ENCODE results near the gene CEACAM5. TPM values are rescaled to one million over a fixed set of nuclear protein-coding genes. Genes with fewer than 3 reads are reported as not detected.
"Not testable (repeated sequence)": the region's sequence is repeated elsewhere in the genome, so short reads cannot be mapped to it uniquely, and the experiment has no call there.

Gene CEACAM5
- total RNA-seq, 2 donors from 2014 or later = 2,196 to 2,217 TPM

GRCh38 chr19:41741244-41741554, 32.8 kb downstream of the CEACAM5 start:
- H3K9me3 ChIP-seq = no peaks in the 10 kb centered on the region
- peak overlapping the region; percentile 71 for H3K27ac ChIP-seq
- peaks cover 8% of the 10 kb centered on the region for H3K4me1 ChIP-seq
- intact Hi-C loops (cut with DNase I) = no loop called here
- no peaks in the 10 kb centered on the region for H3K27me3 ChIP-seq
- TF ChIP-seq CTCF (IDR thresholded peaks at IDR 0.05) = no peak
- no peak overlapping the region for H3K4me3 ChIP-seq
- no peak for DNase-seq
- no peaks in the 10 kb centered on the region for H3K36me3 ChIP-seq
- H3K9ac ChIP-seq (ENCODE audit: low read depth in 2 of 2, low read length in 2 of 2) = no peak overlapping the region

- Histone ChIP-seq H3K9me3 (no peaks in the 10 kb centered on the region), H3K4me1 (no peaks in the 10 kb centered on the region), H3K4me3 (no peak overlapping the region), H3K27me3 (no peaks in the 10 kb centered on the region), H3K36me3 (no peaks in the 10 kb centered on the region), H3K9ac (ENCODE audit: low read depth in 2 of 2, low read length in 2 of 2) (peak overlapping the region; percentile 50 to 82), H3K27ac (peak overlapping the region; percentile 88)
- intact Hi-C loops (cut with DNase I) = no loop called here
- TF ChIP-seq CTCF (IDR thresholded peaks at IDR 0.05) = no peak
- DNase-seq = peak; percentile 70
Measured at GRCh38 chr19:41744850-41745249, 36.4 kb downstream of the CEACAM5 start.

- intact Hi-C loops (cut with DNase I) = loop anchor here (2.0 kb wide), 1 partner anchor 39 kb away; no protein-coding TSS in a partner anchor
- no peak overlapping the region for H3K4me3 ChIP-seq
- no peaks in the 10 kb centered on the region for H3K9me3 ChIP-seq
- H3K36me3 ChIP-seq = no peaks in the 10 kb centered on the region
- no peak for TF ChIP-seq CTCF (IDR thresholded peaks at IDR 0.05)
- H3K9ac ChIP-seq (ENCODE audit: low read depth in 2 of 2, low read length in 2 of 2) = peak overlapping the region in 1 of 2 donors; percentile 82
- H3K27ac ChIP-seq = peak overlapping the region; percentile 88
- DNase-seq = no peak
- peaks cover 3% of the 10 kb centered on the region for H3K4me1 ChIP-seq
- H3K27me3 ChIP-seq = no peaks in the 10 kb centered on the region
Measured at GRCh38 chr19:41745756-41746155, 37.3 kb downstream of the CEACAM5 start.

- peak; percentile 84 for DNase-seq
- H3K4me1 ChIP-seq = peaks cover 6% of the 10 kb centered on the region
- no peaks in the 10 kb centered on the region for H3K36me3 ChIP-seq
- no peaks in the 10 kb centered on the region for H3K27me3 ChIP-seq
- no peaks in the 10 kb centered on the region for H3K9me3 ChIP-seq
- H3K9ac ChIP-seq (ENCODE audit: low read depth in 2 of 2, low read length in 2 of 2) = peak overlapping the region in 1 of 2 donors; percentile 82
- peak; percentile 55 for TF ChIP-seq CTCF (IDR thresholded peaks at IDR 0.05)
- peak overlapping the region; percentile 88 for H3K27ac ChIP-seq
- intact Hi-C loops (cut with DNase I) = loop anchor here (2.0 kb wide), 1 partner anchor 40 kb away; no protein-coding TSS in a partner anchor
- H3K4me3 ChIP-seq = no peak overlapping the region
Measured at GRCh38 chr19:41746593-41747227, 38.3 kb downstream of the CEACAM5 start.

- Histone ChIP-seq H3K27me3 (no peaks in the 10 kb centered on the region), H3K9ac (ENCODE audit: low read depth in 2 of 2, low read length in 2 of 2) (no peak overlapping the region), H3K9me3 (no peaks in the 10 kb centered on the region), H3K4me1 (peaks cover 10% of the 10 kb centered on the region), H3K36me3 (no peaks in the 10 kb centered on the region), H3K27ac (no peak overlapping the region), H3K4me3 (no peak overlapping the region)
- intact Hi-C loops (cut with DNase I) = no loop called here
- no peak for DNase-seq
- TF ChIP-seq CTCF (IDR thresholded peaks at IDR 0.05) = no peak
Measured at GRCh38 chr19:41748012-41748411, 39.6 kb downstream of the CEACAM5 start.

GRCh38 chr19:41750248-41751134, 42.1 kb downstream of the CEACAM5 start:
- H3K4me3 ChIP-seq, H3K36me3 ChIP-seq, H3K9me3 ChIP-seq, DNase-seq, H3K27me3 ChIP-seq: not testable (repeated sequence)
- Histone ChIP-seq H3K27ac (peak overlapping the region; percentile 32), H3K9ac (ENCODE audit: low read depth in 2 of 2, low read length in 2 of 2) (peak overlapping the region in 1 of 2 donors; percentile 43), H3K4me1 (peaks cover 10% of the 10 kb centered on the region)
- intact Hi-C loops (cut with DNase I) = loop anchor here (2.0 to 10.0 kb wide), 2 partner anchors 34 to 106 kb away; no protein-coding TSS in a partner anchor

All from colonic mucosa (tissue), 4 donors.